Breast epithelium (tissue), 4 donors: ENCODE results near the gene CDHR2. TPM values are rescaled to one million over a fixed set of nuclear protein-coding genes. Genes with fewer than 3 reads are reported as not detected.

Experiments used
- DNase-seq, 2 donors: peaks; one replicate each; pipeline ENCODE4 v3.0.0-alpha.2; 2019; ENCODE audit warnings: low spot score in 2 of 2
- H3K27ac ChIP-seq, 2 donors: fragments of 200-600 bp; sonication (generic) in 1 of 2; one replicate each; pipeline ENCODE4 v1.5.1; 2016 to 2019; ENCODE audit warnings: mild to moderate bottlenecking in 1 of 2
- H3K27me3 ChIP-seq, 2 donors: fragments of 200-600 bp; sonication (generic) in 1 of 2; one replicate each; pipeline versions ENCODE4 v1.5.1 to v1.6.0; 2017 to 2019; ENCODE audit warnings: control low read depth in 1 of 2, mild to moderate bottlenecking in 1 of 2
- H3K36me3 ChIP-seq: fragments of 200-600 bp; one replicate; pipeline ENCODE4 v1.5.1; 2019
- H3K4me1 ChIP-seq, 2 donors: fragments of 200-600 bp; sonication (generic); one replicate each; pipeline ENCODE4 v1.5.1; 2016 to 2019; ENCODE audit warnings: control low read depth in 1 of 2
- H3K4me3 ChIP-seq, 3 donors: fragments of 200-600 bp; sonication (generic); 1 replicate in 2 of 3; 2 replicates in 1 of 3; pipeline ENCODE4 v1.5.1; 2016 to 2019; ENCODE audit warnings: mild to moderate bottlenecking in 3 of 3, moderate library complexity in 2 of 3
- H3K9me3 ChIP-seq, 2 donors: fragments of 200-600 bp; sonication (generic) in 1 of 2; one replicate each; pipeline ENCODE4 v1.5.1; 2016 to 2019; ENCODE audit warnings: control low read depth in 1 of 2
- POLR2A ChIP-seq: fragments of 450-650 bp; IDR thresholded peaks from one replicate; pipeline ENCODE4 v1.6.1; 2016; ENCODE audit warnings: antibody characterized with exemption, mild to moderate bottlenecking, moderate library complexity
- POLR2AphosphoS5 ChIP-seq, 3 donors: sonication (generic); formaldehyde crosslinking; IDR thresholded peaks; one replicate each; pipeline ENCODE4 v1.6.1; 2017; ENCODE audit warnings: antibody characterized with exemption in 3 of 3
- intact Hi-C: fragments of 100-400 bp; cut with DNase I; formaldehyde crosslinking; loops from one replicate; pipeline ENCODE4 v1.15.1; 2023; ENCODE audit warnings: low total_unique reads
- total RNA-seq, 3 donors: library from RNA; depleted of rRNA; stranded (reverse); fragments of >200 nt; gene quantifications; one replicate each; pipeline ENCODE4 v1.1.0, GENCODE V29; 2016
- TF ChIP-seq, protein P1 (sequence below), 3 donors: fragments of 450-650 bp; IDR thresholded peaks; one replicate each; pipeline ENCODE4 v1.5.1; 2016 to 2017; ENCODE audit warnings: antibody characterized with exemption in 3 of 3, mild to moderate bottlenecking in 3 of 3, moderate library complexity in 3 of 3

CDHR2 gene
- total RNA-seq, 3 donors from 2014 or later: 2.3 TPM; not detected in 2

DNA sequence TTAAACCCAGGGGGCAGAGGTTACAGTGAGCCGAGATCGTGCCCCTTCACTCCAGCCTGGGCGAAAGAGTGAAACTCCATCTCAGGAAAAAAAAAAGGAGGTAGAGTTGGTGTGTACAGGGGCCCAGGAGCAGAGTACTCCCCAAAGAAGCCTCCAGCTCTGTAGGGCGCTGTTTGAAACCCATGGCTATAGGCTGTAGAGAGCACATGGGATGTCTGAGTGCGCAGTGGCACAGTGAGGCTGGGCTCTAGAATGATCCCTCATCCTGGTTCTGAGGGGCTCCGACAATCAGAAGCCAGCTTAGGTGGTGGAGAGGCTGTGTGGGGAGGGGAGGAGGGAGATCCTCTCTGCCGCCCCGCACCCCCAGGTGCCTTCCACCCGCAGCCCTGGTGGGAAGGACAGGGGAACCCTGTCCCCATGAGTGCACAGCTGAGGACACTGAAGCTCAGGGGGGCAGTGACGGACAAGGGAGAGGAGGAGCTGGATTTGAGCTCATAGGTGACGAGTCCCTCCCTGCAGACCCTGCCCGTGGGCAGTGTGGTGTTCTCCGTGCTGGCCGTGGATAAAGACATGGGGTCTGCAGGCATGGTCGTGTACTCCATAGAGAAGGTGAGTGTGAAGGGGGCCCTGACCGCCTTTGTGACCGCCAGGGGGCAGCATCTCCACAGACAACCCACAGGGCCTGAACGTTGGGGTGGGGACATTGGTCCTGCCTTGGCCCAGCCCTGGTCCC is 24.6 kb downstream of the CDHR2 start:
- no peaks in the 10 kb centered on the region for H3K4me1 ChIP-seq
- no peak overlapping the region for H3K4me3 ChIP-seq
- intact Hi-C loops: no loop called here
- peak; percentile 29 to 66 for DNase-seq
- no peaks in the 10 kb centered on the region for H3K9me3 ChIP-seq
- H3K27ac ChIP-seq: no peak overlapping the region
- no peaks in the 10 kb centered on the region for H3K36me3 ChIP-seq
- TF ChIP-seq, protein P1, sequence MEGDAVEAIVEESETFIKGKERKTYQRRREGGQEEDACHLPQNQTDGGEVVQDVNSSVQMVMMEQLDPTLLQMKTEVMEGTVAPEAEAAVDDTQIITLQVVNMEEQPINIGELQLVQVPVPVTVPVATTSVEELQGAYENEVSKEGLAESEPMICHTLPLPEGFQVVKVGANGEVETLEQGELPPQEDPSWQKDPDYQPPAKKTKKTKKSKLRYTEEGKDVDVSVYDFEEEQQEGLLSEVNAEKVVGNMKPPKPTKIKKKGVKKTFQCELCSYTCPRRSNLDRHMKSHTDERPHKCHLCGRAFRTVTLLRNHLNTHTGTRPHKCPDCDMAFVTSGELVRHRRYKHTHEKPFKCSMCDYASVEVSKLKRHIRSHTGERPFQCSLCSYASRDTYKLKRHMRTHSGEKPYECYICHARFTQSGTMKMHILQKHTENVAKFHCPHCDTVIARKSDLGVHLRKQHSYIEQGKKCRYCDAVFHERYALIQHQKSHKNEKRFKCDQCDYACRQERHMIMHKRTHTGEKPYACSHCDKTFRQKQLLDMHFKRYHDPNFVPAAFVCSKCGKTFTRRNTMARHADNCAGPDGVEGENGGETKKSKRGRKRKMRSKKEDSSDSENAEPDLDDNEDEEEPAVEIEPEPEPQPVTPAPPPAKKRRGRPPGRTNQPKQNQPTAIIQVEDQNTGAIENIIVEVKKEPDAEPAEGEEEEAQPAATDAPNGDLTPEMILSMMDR (IDR thresholded peaks at IDR 0.05): peak; percentile 41 to 53 (median 48)
- no peak for TF ChIP-seq POLR2A
- no peak for TF ChIP-seq POLR2AphosphoS5 (IDR thresholded peaks at IDR 0.05)
- peaks cover 0 to 5% of the 10 kb centered on the region in 2 donors for H3K27me3 ChIP-seq

DNA sequence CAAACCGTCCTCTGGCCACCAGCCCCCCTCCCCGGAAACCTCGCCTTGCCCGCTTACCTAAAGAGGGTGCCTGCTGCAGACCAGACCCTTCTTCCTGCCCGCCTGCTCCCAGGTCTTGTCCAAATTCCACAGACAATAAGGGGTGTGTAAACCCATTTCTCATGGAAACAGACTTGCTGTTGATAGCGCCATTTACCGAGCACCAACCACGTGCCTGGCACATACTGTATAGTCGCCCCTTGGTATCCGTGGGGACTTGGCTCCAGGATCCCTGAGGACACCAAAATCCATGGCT is 25.1 kb downstream of the CDHR2 start:
- TF ChIP-seq, protein P1 (IDR thresholded peaks at IDR 0.05): no peak
- no peak for TF ChIP-seq POLR2A
- no peak for TF ChIP-seq POLR2AphosphoS5 (IDR thresholded peaks at IDR 0.05)
- intact Hi-C loops: no loop called here
- no peak for DNase-seq
- Histone ChIP-seq H3K4me1 (no peaks in the 10 kb centered on the region), H3K27me3 (peaks cover 0 to 4% of the 10 kb centered on the region in 2 donors), H3K9me3 (no peaks in the 10 kb centered on the region), H3K36me3 (no peaks in the 10 kb centered on the region), H3K27ac (no peak overlapping the region), H3K4me3 (no peak overlapping the region)

DNA sequence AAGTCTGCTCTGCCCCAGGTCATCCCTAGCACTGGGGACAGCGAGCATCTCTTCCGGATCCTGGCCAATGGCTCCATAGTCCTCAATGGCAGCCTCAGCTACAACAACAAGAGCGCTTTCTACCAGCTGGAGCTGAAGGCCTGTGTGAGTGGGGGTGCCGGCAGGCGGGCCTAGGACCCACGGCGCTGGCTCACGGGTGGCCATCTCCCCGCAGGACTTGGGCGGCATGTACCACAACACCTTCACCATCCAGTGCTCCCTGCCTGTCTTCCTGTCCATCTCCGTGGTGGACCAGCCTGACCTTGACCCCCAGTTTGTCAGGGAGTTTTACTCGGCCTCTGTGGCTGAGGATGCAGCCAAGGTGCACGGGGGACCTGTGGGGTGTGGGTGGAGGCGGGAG is 25.9 kb downstream of the CDHR2 start:
- Histone ChIP-seq H3K4me3 (no peak overlapping the region), H3K36me3 (no peaks in the 10 kb centered on the region), H3K27ac (no peak overlapping the region), H3K9me3 (no peaks in the 10 kb centered on the region), H3K27me3 (peaks cover 0 to 4% of the 10 kb centered on the region in 2 donors), H3K4me1 (no peaks in the 10 kb centered on the region)
- intact Hi-C loops: no loop called here
- TF ChIP-seq, protein P1 (IDR thresholded peaks at IDR 0.05): no peak
- no peak for TF ChIP-seq POLR2A
- no peak for TF ChIP-seq POLR2AphosphoS5 (IDR thresholded peaks at IDR 0.05)
- DNase-seq: no peak

DNA sequence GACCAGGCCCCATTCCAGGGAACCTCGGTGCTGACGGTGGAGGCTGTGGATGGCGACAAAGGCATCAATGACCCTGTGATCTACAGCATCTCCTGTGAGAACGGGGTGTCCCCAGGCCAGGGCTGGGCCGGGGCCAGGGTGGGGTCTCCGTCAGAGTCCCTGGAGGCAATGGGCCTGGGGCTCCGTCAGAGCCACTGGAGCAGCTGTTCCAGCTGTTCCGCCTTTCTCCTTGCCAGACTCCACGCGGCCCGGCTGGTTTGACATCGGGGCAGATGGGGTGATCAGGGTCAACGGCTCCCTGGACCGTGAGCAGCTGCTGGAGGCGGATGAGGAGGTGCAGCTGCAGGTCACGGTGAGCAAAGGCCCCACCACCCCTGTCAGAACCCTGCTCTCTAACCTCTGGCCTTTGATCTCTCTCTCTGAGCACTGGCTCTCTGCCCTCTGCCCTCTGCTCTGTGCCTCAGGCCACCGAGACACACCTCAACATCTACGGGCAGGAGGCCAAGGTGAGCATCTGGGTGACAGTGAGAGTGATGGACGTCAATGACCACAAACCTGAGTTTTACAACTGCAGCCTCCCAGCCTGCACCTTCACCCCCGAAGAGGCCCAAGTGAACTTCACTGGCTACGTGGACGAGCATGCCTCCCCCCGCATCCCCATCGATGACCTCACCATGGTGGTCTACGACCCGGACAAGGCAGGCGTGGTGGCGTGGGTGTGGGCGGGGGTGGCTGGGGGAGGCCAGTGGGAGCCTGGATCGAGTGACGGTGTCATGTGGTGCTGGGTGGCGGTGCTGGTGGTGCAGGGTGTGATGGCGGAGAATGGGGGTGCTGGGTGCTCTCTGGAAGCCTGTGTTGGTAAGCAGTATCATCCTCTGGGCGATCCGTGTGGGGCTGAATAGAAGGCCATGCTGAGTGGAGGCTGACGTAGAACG is 26.6 kb downstream of the CDHR2 start:
- no peaks in the 10 kb centered on the region for H3K27me3 ChIP-seq
- H3K9me3 ChIP-seq: no peaks in the 10 kb centered on the region
- TF ChIP-seq POLR2A (no peak), POLR2AphosphoS5 (IDR thresholded peaks at IDR 0.05) (no peak)
- TF ChIP-seq, protein P1 (IDR thresholded peaks at IDR 0.05): no peak
- DNase-seq: no peak
- no peak overlapping the region for H3K4me3 ChIP-seq
- no peaks in the 10 kb centered on the region for H3K4me1 ChIP-seq
- intact Hi-C loops: no loop called here
- H3K36me3 ChIP-seq: no peaks in the 10 kb centered on the region
- H3K27ac ChIP-seq: no peak overlapping the region
